Spinal cord (tissue), 10 donors: Measurements from ENCODE around the gene SFT2D1. TPM values are rescaled to one million over a fixed set of nuclear protein-coding genes. Genes with fewer than 3 reads are reported as not detected.
"Not testable (repeated sequence)": the region's sequence is repeated elsewhere in the genome, so short reads cannot be mapped to it uniquely, and the experiment has no call there.

ENCODE experiments used
- DNase-seq, 6 donors: peaks; one replicate each; pipeline versions ENCODE4 v3.0.0 to v3.0.0-alpha.2; 2013 to 2015; ENCODE audit warnings: low spot score in 6 of 6, low read depth in 4 of 6
- H3K27ac ChIP-seq: one replicate; pipeline ENCODE4 v1.5.1; 2013; ENCODE audit warnings: low read depth, low read length, control low read depth
- H3K27me3 ChIP-seq: one replicate; pipeline ENCODE4 v1.6.1; 2013; ENCODE audit warnings: low read length; ENCODE audit not compliant: control insufficient read depth, insufficient read depth
- H3K36me3 ChIP-seq: one replicate; pipeline ENCODE4 v1.6.1; 2013; ENCODE audit warnings: low read length; ENCODE audit not compliant: control insufficient read depth, insufficient read depth
- H3K4me1 ChIP-seq: one replicate; pipeline ENCODE4 v1.6.1; 2013; ENCODE audit warnings: low read length; ENCODE audit not compliant: control insufficient read depth, insufficient read depth
- H3K4me3 ChIP-seq: one replicate; pipeline ENCODE4 v1.5.1; 2013; ENCODE audit warnings: low read depth, low read length, control low read depth
- H3K9me3 ChIP-seq: one replicate; pipeline ENCODE4 v1.6.1; 2013; ENCODE audit warnings: low read length; ENCODE audit not compliant: control insufficient read depth, insufficient read depth
- WGBS: methylation state at CpG from one replicate; pipeline ENCODE4 v1.1.5; 2013; ENCODE audit warnings: missing lambda C conversion rate; ENCODE audit not compliant: insufficient coverage; 5-methylcytosine and 5-hydroxymethylcytosine counted together
- polyA plus RNA-seq, 2 donors: library from polyadenylated mRNA; unstranded; fragments of 120-200 nt; gene quantifications; one replicate each; pipeline ENCODE4 v1.2.1, GENCODE V29; 2013; ENCODE audit not compliant: insufficient read length in 2 of 2
- total RNA-seq, 2 donors: library from RNA; depleted of rRNA in 1 of 2; stranded (reverse); fragments of 120-200 nt in 1 of 2; fragments of >200 nt in 1 of 2; gene quantifications; one replicate each; pipeline versions ENCODE4 v1.2.3 to v1.2.4, GENCODE V29; 2013 to 2014
- donor health status: healthy.

SFT2D1 gene
- total and polyA plus RNA-seq, 4 donors: 27.5 to 63.7 (median 50.3) TPM

DNA sequence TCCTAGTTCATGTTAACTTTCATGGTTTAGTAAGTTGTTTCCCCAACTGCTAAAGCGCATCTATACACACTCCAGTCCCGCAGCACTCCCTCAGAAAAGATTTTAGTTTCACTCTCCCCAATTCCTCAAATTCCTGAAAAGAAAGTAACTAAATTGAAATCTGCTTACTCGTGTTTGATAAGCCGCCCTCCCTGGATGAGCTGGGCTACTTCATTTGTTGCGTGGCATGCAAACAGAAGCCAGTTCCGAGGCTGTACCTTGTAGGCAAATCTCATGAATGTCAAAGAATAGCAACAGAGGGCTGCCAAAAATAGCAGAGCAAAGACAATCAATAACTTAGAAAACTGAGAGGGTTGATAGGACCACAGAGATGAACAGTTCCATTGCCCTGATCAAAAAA lies 23.5 kb upstream of the SFT2D1 start:
- WGBS: 50% methylated on average over 6 of the region's 6 CpGs
- Histone ChIP-seq H3K9me3 (no peaks in the 10 kb centered on the region), H3K4me3 (no peak overlapping the region), H3K4me1 (no peaks in the 10 kb centered on the region), H3K27me3 (no peaks in the 10 kb centered on the region), H3K27ac (no peak overlapping the region), H3K36me3 (peaks cover 26% of the 10 kb centered on the region)
- no peak for DNase-seq

DNA sequence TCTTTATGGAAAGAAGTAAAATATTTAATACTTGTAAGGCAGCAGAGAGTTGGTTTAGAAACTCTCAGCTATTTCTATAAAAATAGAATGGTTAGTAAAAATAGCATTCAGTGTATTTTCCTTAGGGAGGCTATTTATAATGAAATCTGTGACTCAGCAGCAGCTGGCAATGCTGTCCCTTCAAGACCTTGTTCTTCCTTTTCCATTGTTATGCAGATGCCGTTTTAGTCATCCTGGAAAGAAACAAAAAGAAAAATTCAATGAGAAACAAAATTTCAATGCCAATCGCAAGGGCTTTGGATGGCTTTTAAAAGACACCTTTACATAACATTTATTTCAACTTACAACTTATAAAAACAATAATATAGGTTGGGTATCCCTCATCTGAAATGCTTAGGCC lies 22.9 kb upstream of the SFT2D1 start:
- WGBS: no CpG with 5 or more reads among the region's 2 CpGs

DNA sequence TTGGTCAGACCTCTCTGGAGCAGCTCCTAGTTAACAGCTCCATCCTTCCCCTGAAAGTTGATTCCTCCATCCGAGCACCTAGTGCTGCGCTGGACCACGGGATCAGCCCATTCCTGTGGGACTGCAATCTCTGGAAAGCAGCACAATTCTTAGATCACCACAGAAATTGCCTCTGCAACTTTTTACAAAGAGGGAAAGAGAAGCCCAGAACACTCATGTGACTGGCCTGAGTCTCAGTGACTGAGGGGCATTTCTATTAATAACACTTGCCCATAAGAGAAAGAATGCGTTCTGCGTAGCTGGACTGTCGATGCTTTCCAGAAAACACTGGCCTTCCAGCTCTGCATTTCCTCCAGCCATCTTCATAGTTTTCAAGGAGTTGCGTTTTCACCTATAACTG lies 22.1 kb upstream of the SFT2D1 start:
- no peak for DNase-seq
- H3K27ac ChIP-seq: no peak overlapping the region
- H3K27me3 ChIP-seq: no peaks in the 10 kb centered on the region
- H3K4me3 ChIP-seq: no peak overlapping the region
- peaks cover 23% of the 10 kb centered on the region for H3K36me3 ChIP-seq
- WGBS: 84% methylated on average over 6 of the region's 7 CpGs
- H3K4me1 ChIP-seq: no peaks in the 10 kb centered on the region
- H3K9me3 ChIP-seq: no peaks in the 10 kb centered on the region

More for the DNA sequence above, 22.9 kb upstream of the SFT2D1 start:
- DNase-seq: peak in 2 of 6 donors; percentile 25 to 26
- no peaks in the 10 kb centered on the region for H3K27me3 ChIP-seq
- H3K9me3 ChIP-seq: no peaks in the 10 kb centered on the region
- no peak overlapping the region for H3K27ac ChIP-seq
- H3K36me3 ChIP-seq: peaks cover 26% of the 10 kb centered on the region
- H3K4me3 ChIP-seq: no peak overlapping the region
- H3K4me1 ChIP-seq: no peaks in the 10 kb centered on the region

DNA sequence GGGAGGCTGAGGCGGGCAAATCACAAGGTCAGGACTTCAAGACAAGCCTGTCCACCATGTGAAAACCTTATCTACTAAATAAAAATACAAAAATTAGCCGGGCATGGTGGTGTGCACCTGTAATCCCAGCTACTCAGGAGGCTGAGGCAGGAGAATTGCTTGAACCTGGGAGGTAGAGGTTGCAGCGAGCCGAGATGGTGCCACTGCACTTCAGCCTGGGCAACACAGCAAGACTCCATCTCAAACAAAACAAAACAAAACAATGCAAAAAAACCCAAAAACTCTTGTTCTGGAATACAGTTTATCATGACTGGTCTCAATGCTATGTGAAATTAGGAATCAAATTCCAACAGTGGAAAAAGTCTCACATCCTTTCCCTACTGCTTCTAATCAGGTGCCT lies 20.1 kb upstream of the SFT2D1 start:
- H3K9me3 ChIP-seq, H3K27me3 ChIP-seq, H3K27ac ChIP-seq, DNase-seq, H3K4me3 ChIP-seq, H3K4me1 ChIP-seq: not testable (repeated sequence)
- H3K36me3 ChIP-seq: peaks cover 19% of the 10 kb centered on the region
- WGBS: 100% methylated on average over 1 of the region's 4 CpGs

DNA sequence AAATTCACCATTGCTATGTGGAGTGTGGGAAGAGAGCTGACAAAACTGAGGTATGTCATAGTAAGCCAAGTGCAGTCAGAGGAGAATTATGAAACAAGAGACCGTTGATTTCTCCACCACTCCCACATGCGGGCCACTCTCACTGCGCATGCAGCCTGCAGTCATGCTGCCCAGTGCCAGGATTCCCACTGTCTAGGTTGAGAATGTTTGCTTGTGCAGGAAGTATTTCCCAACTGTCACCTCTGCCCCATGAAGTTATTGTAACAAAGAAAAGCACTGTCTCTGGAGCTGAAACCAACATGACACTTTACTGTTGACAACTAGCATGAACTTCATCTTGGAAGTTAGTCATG lies 18.7 kb upstream of the SFT2D1 start:
- WGBS: 100% methylated on average over 1 of the region's 3 CpGs
- no peaks in the 10 kb centered on the region for H3K4me1 ChIP-seq

DNA sequence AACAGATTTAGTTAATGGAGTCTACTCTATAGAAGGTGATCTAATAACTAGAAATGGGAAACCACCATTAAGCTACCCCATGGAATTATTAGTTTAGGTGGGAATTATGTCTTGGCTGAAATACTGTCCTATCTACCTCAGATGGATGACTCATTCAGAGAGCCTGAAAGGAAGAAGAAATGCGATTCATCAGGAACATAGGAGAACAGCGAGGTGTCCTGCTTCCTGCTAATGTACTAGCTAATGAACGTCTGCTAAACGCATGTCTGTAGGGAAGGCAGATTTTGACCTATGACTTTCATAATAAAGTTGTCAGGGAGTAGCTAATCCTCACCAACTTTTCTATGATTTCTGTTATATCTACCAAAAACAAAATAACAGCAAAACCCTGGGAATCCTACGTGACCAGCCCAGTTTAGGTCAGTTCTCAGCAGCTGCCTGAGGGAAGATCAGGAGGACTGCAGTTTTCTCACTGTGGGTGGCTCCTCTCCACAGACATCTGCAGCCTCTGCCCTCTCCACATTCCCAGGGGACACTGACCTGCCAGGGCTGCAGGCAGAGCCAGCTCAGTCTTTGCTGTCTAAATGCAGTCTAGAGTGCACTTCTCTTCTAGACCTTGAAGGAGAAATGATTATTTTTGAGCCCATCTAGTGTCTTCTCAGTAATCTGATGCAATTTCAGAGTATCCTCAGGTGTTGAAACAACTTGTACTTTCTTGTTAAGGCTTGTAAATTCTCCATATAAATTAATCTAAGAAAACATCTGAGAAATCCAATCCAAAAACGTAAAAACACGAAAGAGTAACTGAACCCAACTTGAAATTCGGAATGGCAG lies 18.1 kb upstream of the SFT2D1 start:
- peak in 1 of 6 donors; percentile 61 for DNase-seq
- no peaks in the 10 kb centered on the region for H3K27me3 ChIP-seq
- no peak overlapping the region for H3K27ac ChIP-seq
- H3K4me1 ChIP-seq: no peaks in the 10 kb centered on the region
- H3K4me3 ChIP-seq: no peak overlapping the region
- H3K36me3 ChIP-seq: peaks cover 19% of the 10 kb centered on the region
- 64% methylated on average over 2 of the region's 8 CpGs for WGBS
- H3K9me3 ChIP-seq: no peaks in the 10 kb centered on the region

More for the DNA sequence above, 18.7 kb upstream of the SFT2D1 start:
- DNase-seq: peak in 1 of 6 donors; percentile 20
- Histone ChIP-seq H3K27ac (no peak overlapping the region), H3K27me3 (no peaks in the 10 kb centered on the region), H3K4me3 (no peak overlapping the region), H3K36me3 (peaks cover 19% of the 10 kb centered on the region), H3K9me3 (no peaks in the 10 kb centered on the region)

DNA sequence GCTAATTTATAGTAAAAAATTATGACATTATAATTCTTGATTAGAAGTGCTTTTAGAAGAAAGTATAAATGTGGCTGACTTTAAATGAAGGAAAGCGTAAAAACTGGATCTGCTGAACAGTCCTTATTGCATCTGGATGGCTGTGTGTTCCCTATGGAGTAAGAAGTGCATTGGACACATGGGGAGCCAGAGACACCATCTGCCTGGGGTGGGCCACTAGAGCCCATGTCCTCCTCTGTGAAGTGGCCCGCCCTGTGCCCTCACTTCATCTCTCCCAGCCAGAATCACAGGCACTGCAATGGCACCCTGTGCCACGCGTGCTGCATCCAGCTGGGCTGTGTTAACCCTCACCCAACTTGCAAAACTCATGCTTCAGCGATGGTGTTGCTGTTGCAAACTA lies 13.2 kb upstream of the SFT2D1 start:
- Histone ChIP-seq H3K27ac (no peak overlapping the region), H3K27me3 (no peaks in the 10 kb centered on the region), H3K4me1 (no peaks in the 10 kb centered on the region), H3K9me3 (peaks cover under 1% of the 10 kb centered on the region), H3K36me3 (no peaks in the 10 kb centered on the region), H3K4me3 (no peak overlapping the region)
- WGBS: 75% methylated on average over 3 of the region's 5 CpGs
- DNase-seq: no peak

DNA sequence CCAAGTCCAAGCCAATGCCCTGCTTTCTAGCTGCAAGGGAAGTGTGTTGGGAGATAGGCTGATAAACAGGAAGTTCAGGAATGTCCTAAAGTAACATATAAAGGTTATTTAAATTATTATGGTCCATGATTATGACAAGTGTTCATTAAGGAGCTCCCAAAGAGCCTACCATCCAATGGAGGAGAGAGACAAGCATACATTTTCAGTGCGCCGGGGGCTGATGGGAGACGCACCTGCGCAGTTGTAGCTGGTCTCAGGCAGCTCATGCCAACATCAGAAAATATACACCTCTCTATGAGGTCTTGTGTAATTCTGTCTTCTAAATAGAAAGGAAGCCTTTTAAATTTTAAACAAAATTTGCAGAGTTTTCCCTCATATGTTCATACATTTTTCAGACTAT lies 12.6 kb upstream of the SFT2D1 start:
- H3K4me1 ChIP-seq: no peaks in the 10 kb centered on the region
- no peak for DNase-seq
- WGBS: no CpG with 5 or more reads among the region's 4 CpGs
- no peaks in the 10 kb centered on the region for H3K27me3 ChIP-seq
- peaks cover 4% of the 10 kb centered on the region for H3K9me3 ChIP-seq
- H3K4me3 ChIP-seq: no peak overlapping the region
- H3K36me3 ChIP-seq: no peaks in the 10 kb centered on the region
- H3K27ac ChIP-seq: no peak overlapping the region

DNA sequence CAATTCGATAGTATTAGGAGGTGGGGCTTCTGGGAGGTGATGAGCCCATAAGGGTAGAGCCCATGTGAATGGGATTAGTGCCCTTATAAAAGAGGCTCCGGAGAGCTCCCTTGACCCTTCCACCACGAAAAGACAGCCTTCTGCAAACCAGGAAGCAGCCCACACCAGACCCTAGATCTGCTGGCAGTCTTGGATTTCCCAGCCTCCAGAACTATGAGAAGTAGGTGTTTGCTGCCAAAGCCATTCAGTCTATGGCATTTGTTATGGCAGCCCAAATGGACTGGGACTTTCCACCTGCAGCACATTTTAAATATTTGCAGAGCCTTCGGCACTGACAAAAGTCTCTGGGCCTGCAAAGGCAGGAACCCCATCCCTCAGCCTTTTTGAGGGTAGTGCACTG lies 11.8 kb upstream of the SFT2D1 start:
- Histone ChIP-seq H3K36me3 (no peaks in the 10 kb centered on the region), H3K9me3 (peaks cover 8% of the 10 kb centered on the region), H3K27me3 (no peaks in the 10 kb centered on the region), H3K4me1 (no peaks in the 10 kb centered on the region), H3K27ac (no peak overlapping the region), H3K4me3 (no peak overlapping the region)
- WGBS: no CpG with 5 or more reads among the region's 4 CpGs
- DNase-seq: no peak

DNA sequence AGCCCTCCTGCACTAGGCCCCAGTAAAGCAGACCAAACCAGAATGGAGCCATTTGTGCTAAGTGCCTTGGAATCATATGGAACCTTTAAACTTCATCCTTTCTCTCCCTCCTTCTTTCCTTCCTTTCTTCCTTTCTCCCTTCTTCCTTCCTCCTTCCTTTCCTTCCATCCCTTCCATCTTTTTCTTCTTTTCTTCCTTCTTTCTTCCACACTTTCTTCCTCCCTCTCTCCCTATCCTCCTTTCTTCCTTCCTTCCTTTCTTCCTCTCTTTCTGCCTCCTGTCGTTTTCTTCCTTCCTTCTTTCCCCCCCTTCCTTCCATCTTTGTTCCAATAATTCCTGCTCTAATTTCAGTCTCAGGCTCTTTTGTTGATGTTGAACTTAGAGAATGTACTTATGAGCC lies 11.2 kb upstream of the SFT2D1 start:
- no peak overlapping the region for H3K4me3 ChIP-seq
- no peaks in the 10 kb centered on the region for H3K27me3 ChIP-seq
- no peak for DNase-seq
- H3K27ac ChIP-seq: no peak overlapping the region
- WGBS: 83% methylated on average over 1 of the region's 1 CpG
- H3K36me3 ChIP-seq: no peaks in the 10 kb centered on the region
- H3K4me1 ChIP-seq: no peaks in the 10 kb centered on the region
- peaks cover 8% of the 10 kb centered on the region for H3K9me3 ChIP-seq
